H9 (cell line): Measurements from ENCODE around the gene VIPR2. TPM values are rescaled to one million over a fixed set of nuclear protein-coding genes. Genes with fewer than 3 reads are reported as not detected.

Experiments used
- DNase-seq: peaks from one replicate; pipeline ENCODE4 v3.0.0-alpha.2; 2017
- H2AFZ ChIP-seq: one replicate; pipeline ENCODE4 v1.6.1; 2013; ENCODE audit warnings: mild to moderate bottlenecking, low read length, control low read depth, moderate library complexity
- H2AK5ac ChIP-seq: 2 replicates; pipeline ENCODE4 v1.6.1; 2013; ENCODE audit warnings: low read length, control low read depth, mixed read lengths; ENCODE audit not compliant: insufficient read length
- H2BK120ac ChIP-seq: one replicate; pipeline ENCODE4 v1.6.1; 2013; ENCODE audit warnings: low read depth, mild to moderate bottlenecking, low read length, control low read depth, inconsistent platforms; ENCODE audit not compliant: poor library complexity, severe bottlenecking
- H2BK12ac ChIP-seq: 2 replicates; pipeline ENCODE4 v1.6.1; 2013; ENCODE audit warnings: low read length, control low read depth, mixed read lengths, low read depth; ENCODE audit not compliant: insufficient read length
- H2BK15ac ChIP-seq: 2 replicates; pipeline ENCODE4 v1.6.1; 2013; ENCODE audit warnings: low read depth, low read length, control low read depth
- H2BK20ac ChIP-seq: one replicate; pipeline ENCODE4 v1.6.1; 2013; ENCODE audit warnings: low read depth, mild to moderate bottlenecking, low read length, control low read depth, inconsistent platforms; ENCODE audit not compliant: poor library complexity, severe bottlenecking
- H2BK5ac ChIP-seq: 2 replicates; pipeline ENCODE4 v1.6.1; 2013; ENCODE audit warnings: low read length, control low read depth, mixed read lengths; ENCODE audit not compliant: insufficient read length
- H3K14ac ChIP-seq: 2 replicates; pipeline ENCODE4 v1.6.1; 2013; ENCODE audit warnings: low read length, control low read depth; ENCODE audit not compliant: insufficient read depth
- H3K18ac ChIP-seq: 2 replicates; pipeline ENCODE4 v1.6.1; 2013; ENCODE audit warnings: low read depth, mild to moderate bottlenecking, mixed read lengths, low read length, control low read depth; ENCODE audit not compliant: insufficient read length
- H3K23ac ChIP-seq: 2 replicates; pipeline ENCODE4 v1.6.1; 2013; ENCODE audit warnings: low read length, control low read depth, mixed read lengths, low read depth; ENCODE audit not compliant: insufficient read length
- H3K23me2 ChIP-seq: 2 replicates; pipeline ENCODE4 v1.6.1; 2013; ENCODE audit warnings: low read depth, mild to moderate bottlenecking, mixed read lengths, low read length, control low read depth; ENCODE audit not compliant: insufficient read length, poor library complexity, severe bottlenecking
- H3K27ac ChIP-seq: 2 replicates; pipeline ENCODE4 v1.5.1; 2013; ENCODE audit warnings: low read length, control low read depth, mixed read lengths, low read depth; ENCODE audit not compliant: insufficient read length
- H3K27me3 ChIP-seq: 2 replicates; pipeline ENCODE4 v1.6.1; 2013; ENCODE audit warnings: low read length, control low read depth, inconsistent platforms; ENCODE audit not compliant: insufficient read depth
- H3K4ac ChIP-seq: 2 replicates; pipeline ENCODE4 v1.6.1; 2013; ENCODE audit warnings: low read depth, mild to moderate bottlenecking, control low read depth, inconsistent platforms, low read length, moderate library complexity
- H3K4me1 ChIP-seq: 2 replicates; pipeline ENCODE4 v1.6.1; 2013; ENCODE audit warnings: low read length, control low read depth, inconsistent platforms; ENCODE audit not compliant: insufficient read depth
- H3K4me2 ChIP-seq: 2 replicates; pipeline ENCODE4 v1.6.1; 2013; ENCODE audit warnings: low read length, control low read depth, mixed read lengths; ENCODE audit not compliant: insufficient read length, insufficient read depth
- H3K56ac ChIP-seq: 2 replicates; pipeline ENCODE4 v1.6.1; 2013; ENCODE audit warnings: low read depth, mild to moderate bottlenecking, mixed read lengths, low read length, control low read depth; ENCODE audit not compliant: insufficient read length
- H3K79me1 ChIP-seq: 2 replicates; pipeline ENCODE4 v1.6.1; 2013; ENCODE audit warnings: low read depth, mild to moderate bottlenecking, moderate library complexity, low read length, control low read depth, inconsistent platforms; ENCODE audit not compliant: insufficient read depth, poor library complexity, severe bottlenecking
- H3K79me2 ChIP-seq: 2 replicates; pipeline ENCODE4 v1.6.1; 2013; ENCODE audit warnings: low read length, control low read depth, inconsistent platforms; ENCODE audit not compliant: insufficient read depth
- H3K9ac ChIP-seq: 2 replicates; pipeline ENCODE4 v1.6.1; 2013; ENCODE audit warnings: low read length, control low read depth, mixed read lengths; ENCODE audit not compliant: insufficient read length; ENCODE audit errors: extremely low read depth
- H3K9me3 ChIP-seq: one replicate; pipeline ENCODE4 v1.6.1; 2013; ENCODE audit warnings: low read depth, low read length, inconsistent platforms; ENCODE audit not compliant: control insufficient read depth
- H3T11ph ChIP-seq: one replicate; pipeline ENCODE4 v1.6.1; 2013; ENCODE audit warnings: mild to moderate bottlenecking, low read length, control low read depth, inconsistent platforms
- H4K20me1 ChIP-seq: one replicate; pipeline ENCODE4 v1.6.1; 2013; ENCODE audit not compliant: control insufficient read depth, insufficient read length, insufficient read depth
- H4K5ac ChIP-seq: 2 replicates; pipeline ENCODE4 v1.6.1; 2013; ENCODE audit warnings: low read depth, mild to moderate bottlenecking, mixed read lengths, low read length, control low read depth; ENCODE audit not compliant: insufficient read length
- H4K8ac ChIP-seq: replicated peaks from 2 replicates; pipeline ENCODE4 v1.6.1; 2013; ENCODE audit warnings: low read length, control low read depth, mixed read lengths, low read depth; ENCODE audit not compliant: insufficient read length
- H4K91ac ChIP-seq: 2 replicates; pipeline ENCODE4 v1.6.1; 2013; ENCODE audit warnings: low read depth, mild to moderate bottlenecking, moderate library complexity, mixed read lengths, low read length, control low read depth; ENCODE audit not compliant: insufficient read length
- H3K27ac Mint-ChIP-seq, 3 experiments: 2 replicates in 2 of 3; 3 replicates in 1 of 3; pipeline ENCODE4 v1.8.0; 2020 to 2021; ENCODE audit warnings: mixed read lengths in 3 of 3, mild to moderate bottlenecking in 1 of 3, moderate library complexity in 1 of 3
- H3K27me3 Mint-ChIP-seq: 2 replicates; pipeline ENCODE4 v1.8.0; 2021; ENCODE audit warnings: low read depth, mild to moderate bottlenecking, moderate library complexity, mixed read lengths
- H3K36me3 Mint-ChIP-seq, 3 experiments: 2 replicates in 2 of 3; 3 replicates in 1 of 3; pipeline ENCODE4 v1.8.0; 2020 to 2021; ENCODE audit warnings: low read depth in 3 of 3, mixed read lengths in 3 of 3; ENCODE audit not compliant: insufficient read depth in 1 of 3
- H3K4me1 Mint-ChIP-seq, 2 experiments: 2 replicates each; pipeline ENCODE4 v1.8.0; 2020; ENCODE audit warnings: mixed read lengths in 2 of 2
- H3K4me3 Mint-ChIP-seq, 2 experiments: 2 replicates in 1 of 2; 3 replicates in 1 of 2; pipeline ENCODE4 v1.8.0; 2020 to 2021; ENCODE audit warnings: mild to moderate bottlenecking in 2 of 2, mixed read lengths in 2 of 2, moderate library complexity in 1 of 2
- H3K9me3 Mint-ChIP-seq, 2 experiments: 2 replicates in 1 of 2; 3 replicates in 1 of 2; pipeline ENCODE4 v1.8.0; 2020; ENCODE audit warnings: mild to moderate bottlenecking in 2 of 2, mixed read lengths in 2 of 2, moderate library complexity in 1 of 2
- WGBS: extraction: QIAGEN DNeasy Blood & Tissue Kit; methylation state at CpG from one replicate; pipeline ENCODE4 v1.1.7; 2013; ENCODE audit warnings: missing lambda C conversion rate, low lambda C conversion rate, mixed read lengths; ENCODE audit not compliant: insufficient read length; ENCODE audit errors: extremely low coverage; 5-methylcytosine and 5-hydroxymethylcytosine counted together
- total RNA-seq: library from RNA; stranded (reverse); gene quantifications from 2 replicates; pipeline ENCODE4 v1.2.1, GENCODE V29; 2021
- TF ChIP-seq, protein P1 (sequence below): fragments of 200-600 bp; sonication (generic); conservative IDR thresholded peaks from 3 replicates; pipeline ENCODE4 v1.8.0; 2021; ENCODE audit warnings: antibody characterized with exemption, mild to moderate bottlenecking

The VIPR2 gene
- total RNA-seq, 1 experiment from 2014 or later: 1.6 TPM

DNA sequence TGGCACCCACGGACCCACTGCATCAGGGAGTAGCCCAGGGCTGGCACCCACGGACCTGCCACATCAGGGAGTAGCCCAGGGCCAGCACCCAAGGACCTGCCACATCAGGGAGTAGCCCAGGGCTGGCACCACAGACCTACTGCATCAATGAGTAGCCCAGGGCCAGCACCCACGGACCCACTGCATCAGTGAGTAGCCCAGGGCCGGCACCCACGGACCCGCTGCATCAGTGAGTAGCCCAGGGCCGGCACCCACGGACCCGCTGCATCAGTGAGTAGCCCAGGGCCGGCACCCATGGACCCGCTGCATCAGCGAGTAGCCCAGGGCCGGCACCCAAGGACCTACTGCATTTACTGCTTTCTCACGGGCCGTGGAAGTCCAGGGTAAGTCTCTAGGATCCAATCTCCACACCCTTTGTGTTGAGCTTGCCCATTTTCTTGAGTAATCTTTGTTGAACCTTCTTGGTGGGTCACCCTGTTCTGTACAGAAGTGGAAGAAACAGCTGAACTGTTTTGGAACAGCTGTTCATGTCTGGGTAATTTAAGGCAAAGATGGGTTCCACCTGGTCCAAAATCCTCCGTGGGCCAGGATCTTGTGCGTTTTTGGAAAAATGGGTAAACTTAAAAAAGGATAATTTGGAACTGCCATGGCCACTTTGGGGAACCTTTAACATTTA is 69.0 kb downstream of the VIPR2 start:
- H2BK15ac ChIP-seq: no peak overlapping the region
- no peak overlapping the region for H4K5ac ChIP-seq
- no peak overlapping the region for H3K27ac Mint-ChIP-seq
- no peaks in the 10 kb centered on the region for H3K9me3 ChIP-seq
- no peak overlapping the region for H3K23ac ChIP-seq
- H4K20me1 ChIP-seq: no peaks in the 10 kb centered on the region
- H3K4me1 ChIP-seq: no peaks in the 10 kb centered on the region
- H3K27ac ChIP-seq: no peak overlapping the region
- no peak overlapping the region for H3K4me3 Mint-ChIP-seq
- no peaks in the 10 kb centered on the region; a peak in 1 of 7 replicates for H3K36me3 Mint-ChIP-seq
- peaks cover 3 to 5% of the 10 kb centered on the region in 2 experiments; a peak in 3 of 4 replicates for H3K4me1 Mint-ChIP-seq
- H3K4me2 ChIP-seq: no peak overlapping the region
- H3K9me3 Mint-ChIP-seq: no peaks in the 10 kb centered on the region
- no peak overlapping the region for H4K8ac ChIP-seq
- H3K27me3 Mint-ChIP-seq: peaks cover 10% of the 10 kb centered on the region; the same call in 1 of the 2 replicates
- TF ChIP-seq, protein P1, sequence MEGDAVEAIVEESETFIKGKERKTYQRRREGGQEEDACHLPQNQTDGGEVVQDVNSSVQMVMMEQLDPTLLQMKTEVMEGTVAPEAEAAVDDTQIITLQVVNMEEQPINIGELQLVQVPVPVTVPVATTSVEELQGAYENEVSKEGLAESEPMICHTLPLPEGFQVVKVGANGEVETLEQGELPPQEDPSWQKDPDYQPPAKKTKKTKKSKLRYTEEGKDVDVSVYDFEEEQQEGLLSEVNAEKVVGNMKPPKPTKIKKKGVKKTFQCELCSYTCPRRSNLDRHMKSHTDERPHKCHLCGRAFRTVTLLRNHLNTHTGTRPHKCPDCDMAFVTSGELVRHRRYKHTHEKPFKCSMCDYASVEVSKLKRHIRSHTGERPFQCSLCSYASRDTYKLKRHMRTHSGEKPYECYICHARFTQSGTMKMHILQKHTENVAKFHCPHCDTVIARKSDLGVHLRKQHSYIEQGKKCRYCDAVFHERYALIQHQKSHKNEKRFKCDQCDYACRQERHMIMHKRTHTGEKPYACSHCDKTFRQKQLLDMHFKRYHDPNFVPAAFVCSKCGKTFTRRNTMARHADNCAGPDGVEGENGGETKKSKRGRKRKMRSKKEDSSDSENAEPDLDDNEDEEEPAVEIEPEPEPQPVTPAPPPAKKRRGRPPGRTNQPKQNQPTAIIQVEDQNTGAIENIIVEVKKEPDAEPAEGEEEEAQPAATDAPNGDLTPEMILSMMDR: no peak
- no peak overlapping the region for H3T11ph ChIP-seq
- H4K91ac ChIP-seq: no peak overlapping the region
- H3K18ac ChIP-seq: no peak overlapping the region
- H3K79me1 ChIP-seq: no peaks in the 10 kb centered on the region
- H3K23me2 ChIP-seq: no peaks in the 10 kb centered on the region
- no CpG with 5 or more reads among the region's 17 CpGs for WGBS
- no peak overlapping the region for H2AK5ac ChIP-seq
- no peak overlapping the region for H2BK20ac ChIP-seq
- no peak overlapping the region for H2AFZ ChIP-seq
- no peak overlapping the region for H3K4ac ChIP-seq
- H2BK12ac ChIP-seq: no peak overlapping the region
- no peaks in the 10 kb centered on the region for H3K79me2 ChIP-seq
- no peak overlapping the region for H3K9ac ChIP-seq
- no peaks in the 10 kb centered on the region; the same call in 1 of the 2 replicates for H3K27me3 ChIP-seq
- DNase-seq: peak; percentile 14
- no peak overlapping the region for H3K56ac ChIP-seq
- H2BK5ac ChIP-seq: no peak overlapping the region
- no peak overlapping the region for H3K14ac ChIP-seq
- H2BK120ac ChIP-seq: no peak overlapping the region
